Renal cortex interstitium (tissue), 11 donors: Measurements from ENCODE around the gene PDS5B. TPM values are rescaled to one million over a fixed set of nuclear protein-coding genes. Genes with fewer than 3 reads are reported as not detected.
"Not testable (repeated sequence)": the region's sequence is repeated elsewhere in the genome, so short reads cannot be mapped to it uniquely, and the experiment has no call there.

Source experiments
- DNase-seq, 11 donors: peaks; one replicate each; pipeline ENCODE4 v3.0.0-alpha.2; 2013; ENCODE audit warnings: low read depth in 9 of 11, low spot score in 4 of 11; ENCODE audit errors: extremely low read depth in 1 of 11
- polyA plus RNA-seq, 3 donors: library from polyadenylated mRNA; unstranded; fragments of 120-200 nt; gene quantifications; one replicate each; pipeline ENCODE4 v1.2.1, GENCODE V29; 2013; ENCODE audit not compliant: insufficient read length in 3 of 3

PDS5B gene
- polyA plus RNA-seq, 3 donors: 67.4 to 85.8 (median 67.7) TPM

DNA sequence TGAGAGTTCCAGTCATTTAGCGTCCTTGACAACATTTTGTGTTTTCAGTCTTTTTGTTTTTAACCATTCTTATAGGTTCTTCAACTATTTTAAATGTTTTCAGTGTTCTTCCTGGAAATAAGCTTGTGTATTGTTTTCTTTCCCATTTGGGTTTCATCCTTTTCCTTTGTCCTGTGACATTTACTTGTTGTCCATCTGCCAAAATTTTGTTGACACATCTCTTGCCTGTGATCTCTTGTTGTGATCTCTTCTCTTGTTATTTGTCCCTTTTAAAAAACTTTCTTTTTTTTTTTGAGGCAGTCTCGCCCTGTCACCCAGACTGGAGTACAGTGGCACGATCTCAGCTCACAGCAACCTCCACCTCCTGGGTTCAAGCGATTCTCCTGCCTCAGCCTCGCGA lies 96.5 kb downstream of the PDS5B start:
- DNase-seq: no peak

DNA sequence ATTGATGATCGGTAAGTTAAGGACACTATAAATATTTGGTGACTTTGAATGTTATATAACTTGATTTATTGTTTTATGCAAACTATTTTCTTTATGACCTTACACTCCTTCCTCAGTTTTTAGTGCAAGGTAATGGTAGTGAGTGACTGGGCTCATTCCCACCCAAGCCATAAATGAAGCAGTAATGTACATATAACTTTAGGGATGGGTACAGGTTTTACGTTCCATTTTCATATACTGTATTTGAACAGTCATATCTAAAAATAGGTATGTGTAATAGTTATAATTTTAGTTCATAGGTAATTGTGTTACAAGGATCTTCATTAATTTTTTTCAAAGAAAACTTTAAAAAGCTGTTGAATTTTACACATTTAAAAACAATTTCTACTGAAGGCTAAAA lies 101.0 kb downstream of the PDS5B start:
- no peak for DNase-seq

DNA sequence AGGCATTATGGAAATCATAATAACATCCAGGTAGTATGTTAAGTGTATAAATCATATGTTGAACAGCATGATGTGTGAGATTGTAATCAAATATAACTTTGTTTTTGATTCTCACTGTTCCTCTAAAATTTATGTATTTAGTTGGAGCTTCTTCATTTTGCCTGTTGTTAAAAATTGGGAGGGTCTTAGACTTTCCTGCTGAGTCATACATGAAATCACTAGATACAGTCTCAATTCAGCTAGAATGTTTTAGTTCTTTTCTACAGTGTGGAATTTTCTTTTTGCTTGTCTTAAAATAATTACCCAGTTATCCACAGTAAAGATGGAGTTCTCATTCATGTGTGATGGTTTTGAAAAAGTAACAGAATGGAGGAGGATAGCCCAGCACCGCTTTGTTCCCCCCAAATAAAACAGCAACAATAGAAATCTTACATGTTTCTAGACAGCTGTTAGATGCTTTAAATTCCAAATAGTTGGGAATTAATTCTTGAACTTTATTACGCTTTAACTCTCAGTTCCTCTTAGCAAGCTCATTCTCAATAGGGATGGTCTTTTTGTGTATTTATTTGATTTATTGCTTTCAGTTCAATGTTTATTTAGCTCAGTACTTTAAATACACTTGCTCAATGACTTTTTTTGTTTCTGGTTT lies 109.5 kb downstream of the PDS5B start:
- DNase-seq: no peak

GRCh38 chr13:32707471-32707870 lies 121.2 kb downstream of the PDS5B start:
- no peak for DNase-seq

DNA sequence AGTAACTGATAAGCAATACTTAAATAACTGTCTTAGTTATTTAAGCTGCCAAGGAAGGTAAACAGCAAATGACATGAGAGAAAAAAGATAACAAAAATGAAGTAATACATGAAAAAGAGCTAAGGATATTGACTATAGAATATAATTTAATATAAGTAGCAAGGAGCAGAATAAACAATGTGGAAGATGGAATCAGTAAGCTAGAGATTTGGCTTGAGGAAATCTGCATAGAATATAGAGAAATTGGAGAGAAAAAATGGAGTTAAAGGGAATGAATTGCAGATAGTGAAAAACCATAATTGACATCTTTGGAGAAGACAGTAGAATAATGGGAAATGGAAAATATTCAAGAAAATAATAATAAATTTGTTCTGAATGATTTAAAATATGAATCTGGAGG lies 127.1 kb downstream of the PDS5B start:
- no peak for DNase-seq

GRCh38 chr13:32716201-32716600 lies 129.9 kb downstream of the PDS5B start:
- DNase-seq: not testable (repeated sequence)

DNA sequence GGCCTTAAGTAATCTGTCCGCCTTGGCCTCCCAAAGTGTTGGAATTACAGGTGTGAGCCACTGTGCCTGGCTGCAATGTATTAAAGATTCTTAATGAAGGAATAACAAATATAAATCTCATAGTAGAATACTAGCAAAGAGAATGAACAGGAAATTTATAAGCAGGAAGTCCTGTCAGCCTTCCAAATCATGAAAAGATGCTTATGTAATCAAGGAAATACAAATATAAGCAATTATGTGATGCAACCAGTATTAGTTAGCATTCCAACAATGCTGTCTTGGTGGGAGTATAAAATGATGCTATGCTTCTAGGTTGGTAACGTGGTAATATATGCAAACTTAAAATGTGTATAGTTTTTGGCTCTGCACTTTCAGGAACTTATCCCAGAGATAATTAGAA lies 133.8 kb downstream of the PDS5B start:
- no peak for DNase-seq

- not testable (repeated sequence) for DNase-seq
Measured at GRCh38 chr13:32721131-32722034, 135.1 kb downstream of the PDS5B start.

DNA sequence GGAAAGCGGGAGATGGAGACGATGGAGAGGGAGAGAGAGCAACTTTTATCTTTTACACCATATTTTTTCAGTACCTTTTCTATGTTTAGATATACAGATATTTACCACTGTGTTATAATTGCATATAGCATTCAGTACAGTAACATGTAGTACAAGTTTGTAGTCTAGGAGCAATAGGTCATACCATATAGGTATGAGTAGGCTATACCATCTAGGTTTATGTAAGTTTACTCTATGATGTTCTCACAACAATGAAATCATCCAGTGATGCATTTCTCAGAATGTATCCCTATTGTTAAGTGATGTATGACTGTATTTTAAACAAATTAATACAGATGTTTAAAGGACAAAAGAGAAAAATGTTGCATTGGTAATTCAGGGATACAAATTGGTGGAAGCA lies 136.1 kb downstream of the PDS5B start:
- no peak for DNase-seq

- no peak for DNase-seq
Measured at GRCh38 chr13:32723987-32724386, 137.7 kb downstream of the PDS5B start.

GRCh38 chr13:32726374-32727037 lies 140.3 kb downstream of the PDS5B start:
- DNase-seq: no peak

- DNase-seq: no peak
Measured at GRCh38 chr13:32728327-32728726, 142.1 kb downstream of the PDS5B start.

DNA sequence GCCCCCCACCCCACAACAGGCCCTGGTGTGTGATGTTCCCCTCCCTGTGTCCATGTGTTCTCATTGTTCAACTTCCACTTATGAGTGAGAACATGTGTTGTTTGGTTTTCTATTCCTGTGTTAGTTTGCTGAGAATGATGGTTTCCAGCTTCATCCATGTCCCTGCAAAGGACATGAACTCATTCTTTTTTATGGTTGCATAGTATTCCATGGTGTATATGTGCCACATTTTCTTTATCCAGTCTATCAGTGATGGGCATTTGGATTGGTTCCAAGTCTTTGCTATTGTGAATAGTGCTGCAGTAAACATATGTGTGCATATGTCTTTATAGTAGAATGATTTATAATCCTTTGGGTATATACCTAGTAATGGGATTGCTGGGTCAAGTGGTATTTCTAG lies 142.8 kb downstream of the PDS5B start:
- DNase-seq: not testable (repeated sequence)

GRCh38 chr13:32731074-32731473 lies 144.8 kb downstream of the PDS5B start:
- DNase-seq: no peak

- DNase-seq: no peak
Measured at GRCh38 chr13:32731576-32731975, 145.3 kb downstream of the PDS5B start.

- no peak for DNase-seq
Measured at GRCh38 chr13:32733690-32734089, 147.4 kb downstream of the PDS5B start.

- no peak for DNase-seq
Measured at GRCh38 chr13:32734511-32734910, 148.3 kb downstream of the PDS5B start.

- DNase-seq: no peak
Measured at GRCh38 chr13:32735859-32736258, 149.6 kb downstream of the PDS5B start.

DNA sequence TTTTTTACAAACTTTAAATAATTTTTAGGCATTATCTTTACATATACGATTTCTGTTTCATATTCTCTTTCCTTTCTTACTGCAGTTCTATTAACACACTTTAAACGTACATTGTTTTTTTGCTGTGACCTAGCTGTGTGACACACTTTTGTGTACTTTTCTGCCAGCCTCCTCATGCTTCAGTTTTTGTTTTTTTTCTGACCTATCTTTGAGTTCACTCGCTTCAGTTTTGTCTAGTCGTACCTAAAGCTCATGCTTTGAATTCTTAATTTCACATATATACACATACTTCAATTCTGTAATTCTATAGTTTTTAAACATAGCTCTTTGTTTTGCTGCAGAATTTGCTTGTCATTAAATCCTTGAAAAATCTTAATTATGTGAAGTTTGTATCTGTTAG lies 150.4 kb downstream of the PDS5B start:
- DNase-seq: no peak

DNA sequence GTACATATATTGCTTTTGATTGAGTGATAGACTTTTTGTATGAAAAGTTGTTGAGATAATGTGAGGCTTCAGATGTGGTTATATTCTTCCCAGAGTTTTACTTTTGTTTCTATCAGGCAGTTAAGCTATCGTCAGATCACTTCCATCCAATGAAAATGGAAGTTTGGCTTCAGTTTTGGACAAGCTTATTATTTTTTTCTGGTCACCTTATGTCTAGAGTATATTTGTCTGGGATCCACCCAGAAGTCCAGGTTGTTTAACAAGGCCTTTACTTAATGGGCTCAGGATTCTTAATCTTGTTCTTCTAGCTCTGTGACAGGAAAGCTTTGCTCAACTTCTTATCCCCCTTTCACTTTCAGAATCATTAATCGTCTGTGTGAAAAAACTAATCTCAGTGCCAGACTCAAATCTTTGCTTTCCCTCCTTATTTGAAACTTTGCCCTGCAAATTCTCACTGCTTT lies 150.9 kb downstream of the PDS5B start:
- no peak for DNase-seq
